HepG2 (cell line): ENCODE results near the gene SETD2. TPM values are rescaled to one million over a fixed set of nuclear protein-coding genes. Genes with fewer than 3 reads are reported as not detected.

Experiments
- ESRRA ChIP-seq: sonication (generic); formaldehyde crosslinking; IDR thresholded peaks from 2 replicates; pipeline ENCODE4 v1.5.1; 2020; ENCODE audit warnings: mild to moderate bottlenecking, low read depth, missing genetic modification reagents
- IRF2 ChIP-seq: IDR thresholded peaks from 2 replicates; pipeline ENCODE4 v1.6.1; 2018; ENCODE audit warnings: missing genetic modification reagents, missing compliant biosample characterization
- ISL2 ChIP-seq: sonication (generic); formaldehyde crosslinking; IDR thresholded peaks from 2 replicates; pipeline ENCODE4 v1.5.0; 2020; ENCODE audit warnings: missing genetic modification reagents
- MYPOP ChIP-seq: sonication (generic); formaldehyde crosslinking; IDR thresholded peaks from 2 replicates; pipeline ENCODE4 v1.8.1; 2023; ENCODE audit warnings: mild to moderate bottlenecking, moderate library complexity, missing genetic modification reagents
- NKX3-1 ChIP-seq: sonication (generic); formaldehyde crosslinking; IDR thresholded peaks from 2 replicates; pipeline ENCODE4 v1.5.0; 2020; ENCODE audit warnings: missing genetic modification reagents
- PCBP1 ChIP-seq: fragments of 200-400 bp; formaldehyde crosslinking; IDR thresholded peaks from 2 replicates; pipeline ENCODE4 v1.6.1; 2017; ENCODE audit warnings: mild to moderate bottlenecking, low read depth, low read length, borderline replicate concordance
- SKIL ChIP-seq: sonication (generic); formaldehyde crosslinking; IDR thresholded peaks from 2 replicates; pipeline ENCODE4 v1.8.0; 2022; ENCODE audit warnings: missing genetic modification reagents, mild to moderate bottlenecking, moderate library complexity, borderline replicate concordance
- SNAI1 ChIP-seq: sonication (generic); formaldehyde crosslinking; IDR thresholded peaks from 2 replicates; pipeline ENCODE4 v1.5.0; 2020; ENCODE audit warnings: mild to moderate bottlenecking, missing genetic modification reagents, borderline replicate concordance
- SP1 ChIP-seq, 2 experiments: fragments of 450-650 bp in 1 of 2; sonication (generic) in 1 of 2; formaldehyde crosslinking in 1 of 2; IDR thresholded peaks; 2 replicates each; pipeline versions ENCODE4 v1.4.0 to v1.6.1; 2016 to 2020; ENCODE audit warnings: missing genetic modification reagents in 1 of 2
- TFAP4 ChIP-seq: sonication (generic); IDR thresholded peaks from 2 replicates; pipeline ENCODE4 v1.6.1; 2016; ENCODE audit warnings: low read depth, borderline replicate concordance
- WIZ ChIP-seq: sonication (generic); formaldehyde crosslinking; IDR thresholded peaks from 2 replicates; pipeline ENCODE4 v1.5.1; 2020; ENCODE audit warnings: mild to moderate bottlenecking, missing genetic modification reagents
- ZNF20 ChIP-seq: sonication (generic); formaldehyde crosslinking; IDR thresholded peaks from 2 replicates; pipeline ENCODE4 v1.4.0; 2020; ENCODE audit warnings: mild to moderate bottlenecking, moderate library complexity, missing genetic modification reagents
- ZNF331 ChIP-seq: sonication (generic); formaldehyde crosslinking; IDR thresholded peaks from 2 replicates; pipeline ENCODE4 v1.4.0; 2020; ENCODE audit warnings: missing genetic modification reagents
- ZNF44 ChIP-seq: sonication (generic); formaldehyde crosslinking; IDR thresholded peaks from 2 replicates; pipeline ENCODE4 v1.5.1; 2020; ENCODE audit warnings: mild to moderate bottlenecking, missing genetic modification reagents
- ZNF441 ChIP-seq: sonication (generic); formaldehyde crosslinking; IDR thresholded peaks from 2 replicates; pipeline ENCODE4 v1.7.0; 2021; ENCODE audit warnings: missing genetic modification reagents, borderline replicate concordance
- ZNF607 ChIP-seq: sonication (generic); formaldehyde crosslinking; IDR thresholded peaks from 2 replicates; pipeline ENCODE4 v1.5.1; 2020; ENCODE audit warnings: missing genetic modification reagents, mild to moderate bottlenecking, borderline replicate concordance
- ZNF891 ChIP-seq: sonication (generic); formaldehyde crosslinking; IDR thresholded peaks from 2 replicates; pipeline ENCODE4 v1.5.0; 2020; ENCODE audit warnings: mild to moderate bottlenecking, missing genetic modification reagents
- ZXDC ChIP-seq: sonication (generic); formaldehyde crosslinking; IDR thresholded peaks from 2 replicates; pipeline ENCODE4 v1.5.0; 2020; ENCODE audit warnings: mild to moderate bottlenecking, missing genetic modification reagents
- polyA plus RNA-seq, 8 experiments: library from polyadenylated mRNA; depleted of rRNA in 3 of 8; stranded (reverse) in 7 of 8; unstranded in 1 of 8; fragments of >200 nt; fragmentation: Illumina TruSeq in 4 of 8; extraction: Trizol in 4 of 8; gene quantifications; 2 replicates each; pipeline versions ENCODE4 v1.2.1 to v1.2.3, GENCODE V29; 2011 to 2016; ENCODE audit warnings: low read depth in 4 of 8, missing spikeins in 1 of 8, mixed read lengths in 1 of 8; ENCODE audit not compliant: insufficient read depth in 1 of 8
- total RNA-seq, 5 experiments: library from RNA; depleted of rRNA; stranded (reverse); fragments of >200 nt; fragmentation: Illumina TruSeq; extraction: Trizol; gene quantifications; 2 replicates each; pipeline ENCODE4 v1.2.3, GENCODE V29; 2016; ENCODE audit warnings: low read depth in 1 of 5
- TF ChIP-seq, protein P1 (sequence below): IDR thresholded peaks from 2 replicates; pipeline ENCODE4 v1.6.1; 2016; ENCODE audit warnings: mild to moderate bottlenecking

Gene SETD2
- total and polyA plus RNA-seq, 2 of the 13 experiments (the other 11 are each of a cell fraction or from before 2014, with no cell fraction given) = 14.2 to 24.2 TPM

DNA sequence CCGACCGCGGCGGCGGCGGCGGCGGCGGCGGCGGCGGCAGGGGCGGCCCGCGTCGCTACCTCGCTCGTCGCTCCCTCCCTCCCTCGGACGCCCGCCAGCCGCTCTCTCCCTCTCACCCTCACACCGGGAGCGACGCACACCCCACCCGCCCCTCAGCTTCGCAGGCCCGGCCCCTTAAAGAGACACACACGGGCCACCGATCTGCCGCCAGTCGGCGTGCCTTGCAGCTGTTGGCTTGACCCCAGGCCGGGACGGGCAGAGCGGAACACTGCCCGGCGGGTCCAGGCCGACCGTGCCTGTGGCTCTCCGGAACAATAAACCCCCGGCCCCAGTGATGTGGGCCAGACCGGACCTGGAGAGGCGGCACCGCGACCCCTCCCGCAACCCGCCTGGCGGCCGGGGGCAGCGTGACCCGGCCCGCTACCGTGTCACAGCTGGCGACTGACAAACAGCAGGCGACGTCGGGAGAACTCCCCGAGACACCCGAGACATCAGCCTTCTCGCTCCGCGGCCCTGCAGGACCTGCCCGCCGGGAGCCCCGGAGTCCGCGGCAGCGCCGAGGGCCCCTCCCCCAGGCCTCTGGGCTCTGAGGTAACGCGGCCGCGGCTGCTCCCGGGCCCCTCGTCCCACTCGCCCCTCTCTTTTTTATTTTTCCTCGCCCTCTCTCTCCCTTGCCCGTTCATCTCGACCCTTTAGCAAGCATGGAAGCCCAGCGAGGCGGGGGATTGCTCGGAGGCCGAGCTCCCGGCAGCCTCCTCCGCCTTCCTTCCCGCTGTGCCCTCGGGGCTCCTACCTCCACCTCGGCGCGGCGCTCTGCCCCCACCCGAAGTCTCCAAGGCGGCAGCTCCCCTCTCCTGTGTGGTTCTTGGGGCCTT is at the start of gene SETD2 (continued):
- peak; percentile 67; the same call in 1 of the 2 replicates for TF ChIP-seq SKIL (CRISPR knock-in tag)
- peak; percentile 66; the same call in 1 of the 2 replicates for TF ChIP-seq NKX3-1 (CRISPR knock-in tag)
- TF ChIP-seq ISL2 (CRISPR knock-in tag) = peak; percentile 50; the same call in 1 of the 2 replicates
- TF ChIP-seq PCBP1 = no peak
- TF ChIP-seq ESRRA (CRISPR knock-in tag) = peak; percentile 20; the same call in 1 of the 2 replicates
- TF ChIP-seq, protein P1, sequence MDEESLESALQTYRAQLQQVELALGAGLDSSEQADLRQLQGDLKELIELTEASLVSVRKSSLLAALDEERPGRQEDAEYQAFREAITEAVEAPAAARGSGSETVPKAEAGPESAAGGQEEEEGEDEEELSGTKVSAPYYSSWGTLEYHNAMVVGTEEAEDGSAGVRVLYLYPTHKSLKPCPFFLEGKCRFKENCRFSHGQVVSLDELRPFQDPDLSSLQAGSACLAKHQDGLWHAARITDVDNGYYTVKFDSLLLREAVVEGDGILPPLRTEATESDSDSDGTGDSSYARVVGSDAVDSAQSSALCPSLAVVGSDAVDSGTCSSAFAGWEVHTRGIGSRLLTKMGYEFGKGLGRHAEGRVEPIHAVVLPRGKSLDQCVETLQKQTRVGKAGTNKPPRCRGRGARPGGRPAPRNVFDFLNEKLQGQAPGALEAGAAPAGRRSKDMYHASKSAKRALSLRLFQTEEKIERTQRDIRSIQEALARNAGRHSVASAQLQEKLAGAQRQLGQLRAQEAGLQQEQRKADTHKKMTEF (CRISPR knock-in tag) = peak; percentile 72
- TF ChIP-seq ZNF607 (CRISPR knock-in tag) = peak; percentile 83; the same call in 1 of the 2 replicates
- 0 out of 2 replicates have a peak, but pooled peaks have one; percentile 21 for TF ChIP-seq IRF2
- peak; percentile 76; the same call in 1 of the 2 replicates for TF ChIP-seq ZNF20 (CRISPR knock-in tag)
- TF ChIP-seq ZXDC (CRISPR knock-in tag) = peak; percentile 71; the same call in 1 of the 2 replicates
- peak; percentile 79 for TF ChIP-seq MYPOP (CRISPR knock-in tag)
- TF ChIP-seq WIZ (CRISPR knock-in tag) = peak; percentile 21; the same call in 1 of the 2 replicates
- peak; percentile 89 for TF ChIP-seq TFAP4
- no peak for TF ChIP-seq ZNF441 (CRISPR knock-in tag)
- TF ChIP-seq SP1 (IDR thresholded peaks at IDR 0.05) = no peak
- peak; percentile 78 for TF ChIP-seq SP1 (CRISPR knock-in tag; IDR thresholded peaks at IDR 0.05)
- peak; percentile 76; the same call in 1 of the 2 replicates for TF ChIP-seq ZNF891 (CRISPR knock-in tag)
- peak; percentile 12; the same call in 1 of the 2 replicates for TF ChIP-seq ZNF44 (CRISPR knock-in tag)
- TF ChIP-seq ZNF331 (CRISPR knock-in tag) = no peak
- no peak for TF ChIP-seq SNAI1 (CRISPR knock-in tag)
